Myocyte (in vitro differentiated cells): ENCODE measurements around the gene NT5M. TPM values are rescaled to one million over a fixed set of nuclear protein-coding genes. Genes with fewer than 3 reads are reported as not detected.

ENCODE experiments used
- DNase-seq: peaks from one replicate; pipeline ENCODE4 v3.0.0-alpha.2; 2012; ENCODE audit warnings: low read depth
- total RNA-seq: library from RNA; depleted of rRNA; stranded (reverse); fragments of >200 nt; gene quantifications from 2 replicates; pipeline ENCODE4 v1.2.3, GENCODE V29; 2014

NT5M gene
- total RNA-seq, 1 donor from 2014 or later, result 12.4 TPM

- no peak for DNase-seq
These were observed 50.7 kb downstream of the NT5M start for GRCh38 chr17:17353625-17354484.

GRCh38 chr17:17354560-17355349 is 51.6 kb downstream of the NT5M start:
- peak; percentile 75 for DNase-seq

GRCh38 chr17:17355426-17355825 is 52.3 kb downstream of the NT5M start:
- DNase-seq, result no peak

GRCh38 chr17:17356149-17356930 is 53.2 kb downstream of the NT5M start:
- DNase-seq, result peak; percentile 85

GRCh38 chr17:17356931-17357270 is 53.7 kb downstream of the NT5M start:
- DNase-seq, result no peak

GRCh38 chr17:17358060-17358751 is 55.0 kb downstream of the NT5M start:
- DNase-seq, result no peak

- peak; percentile 24 for DNase-seq
These were observed 55.7 kb downstream of the NT5M start for GRCh38 chr17:17358866-17359265.

- no peak for DNase-seq
These were observed 56.1 kb downstream of the NT5M start for GRCh38 chr17:17359271-17359670.

GRCh38 chr17:17360087-17360730 is 57.0 kb downstream of the NT5M start:
- no peak for DNase-seq

GRCh38 chr17:17361543-17361866 is 58.3 kb downstream of the NT5M start:
- no peak for DNase-seq

- no peak for DNase-seq
These were observed 58.8 kb downstream of the NT5M start for GRCh38 chr17:17361867-17362539.

GRCh38 chr17:17362540-17362930 is 59.4 kb downstream of the NT5M start:
- no peak for DNase-seq

GRCh38 chr17:17363638-17364337 is 60.6 kb downstream of the NT5M start:
- DNase-seq, result no peak

- no peak for DNase-seq
These were observed 61.1 kb downstream of the NT5M start for GRCh38 chr17:17364338-17364667.

GRCh38 chr17:17365476-17366110 is 62.4 kb downstream of the NT5M start:
- no peak for DNase-seq

- no peak for DNase-seq
These were observed 63.1 kb downstream of the NT5M start for GRCh38 chr17:17366235-17366634.

- DNase-seq, result no peak
These were observed 64.0 kb downstream of the NT5M start for GRCh38 chr17:17366941-17367875.

GRCh38 chr17:17367931-17368330 is 64.8 kb downstream of the NT5M start:
- DNase-seq, result no peak
